ENCODE data around the gene ECEL1.

DNA sequence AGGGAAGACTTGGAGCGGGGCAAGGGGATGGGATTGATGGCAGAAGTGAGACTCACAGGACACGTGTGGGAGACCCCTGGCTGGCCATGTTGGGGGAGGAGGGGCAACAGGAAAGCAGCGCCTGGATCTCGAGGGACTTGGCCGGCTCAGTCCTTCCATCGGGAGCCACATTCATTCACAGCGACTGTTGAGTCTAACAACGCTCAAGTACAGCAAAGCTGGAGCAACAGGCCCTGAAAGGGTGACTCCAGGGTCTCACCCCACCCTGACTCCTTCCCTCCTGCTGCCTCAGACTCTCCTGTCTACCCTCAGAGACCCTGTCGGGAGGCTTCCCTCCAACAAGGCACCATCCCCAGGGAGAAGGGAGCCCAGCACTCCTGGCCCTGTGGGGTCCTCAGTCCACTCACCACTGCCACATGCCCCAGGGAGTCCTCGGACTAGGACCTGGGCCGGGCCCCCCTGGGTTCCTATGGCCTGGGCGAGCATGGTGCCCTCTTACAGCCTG lies 46.4 kb downstream of the ECEL1 start:
- TF ChIP-seq CTCF (IDR thresholded peaks at IDR 0.05): no peak
- TF ChIP-seq POLR2A (IDR thresholded peaks at IDR 0.05): no peak
